GM19035 (cell line): ENCODE measurements around the gene LRP8.

ENCODE experiments used
- ATAC-seq: cut with Tn5 transposase; IDR thresholded peaks from one replicate; pipeline ENCODE4 v1.9.1; 2021; ENCODE audit not compliant: unreplicated experiment

The LRP8 gene

DNA sequence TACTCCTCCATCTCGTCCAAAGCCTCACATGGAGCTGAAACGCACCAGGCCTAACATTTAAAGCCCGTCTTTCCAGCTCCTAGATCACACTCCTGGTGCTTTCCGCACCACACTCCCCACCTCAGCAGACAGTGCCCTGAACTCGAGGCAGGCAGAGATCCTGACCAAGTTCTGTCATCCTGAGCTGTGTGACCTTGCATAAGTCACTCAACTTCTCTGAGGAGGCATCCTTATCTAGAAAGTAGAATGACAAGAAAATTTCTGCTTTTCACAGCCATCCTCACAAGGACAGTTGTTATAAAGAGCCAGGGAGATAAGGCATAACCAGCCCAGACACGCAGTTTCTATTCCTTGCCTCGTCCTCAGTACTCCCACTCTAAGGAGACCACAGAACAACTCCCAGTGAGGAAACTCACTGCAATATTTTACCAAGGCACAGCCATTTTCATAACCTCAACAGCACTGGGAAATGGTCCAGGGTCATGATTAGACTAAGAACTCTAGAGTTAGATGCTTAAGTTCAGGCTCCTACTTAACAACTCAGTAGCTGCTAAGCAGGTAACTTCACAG, 3.1 kb downstream of the LRP8 start:
- no peak for ATAC-seq

DNA sequence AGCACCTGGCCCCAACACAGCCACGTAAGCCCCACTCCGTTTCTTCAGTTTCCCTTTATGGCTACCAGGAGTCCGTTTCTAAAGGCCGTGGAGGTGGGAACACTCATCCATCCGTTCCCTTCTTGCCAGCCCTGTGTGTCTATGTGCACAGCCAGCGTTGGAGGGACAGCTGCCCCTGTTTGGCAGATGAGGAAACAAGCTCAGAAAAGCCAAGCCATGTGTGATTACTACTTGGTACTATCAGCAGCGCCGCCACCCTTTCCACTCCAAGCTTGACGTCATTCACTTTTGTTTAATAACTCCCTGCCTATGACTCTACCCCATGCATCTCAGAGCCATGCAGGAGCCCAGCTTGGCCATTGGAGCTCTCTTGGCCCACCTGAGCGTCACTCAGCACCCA, 3.5 kb downstream of the LRP8 start:
- ATAC-seq: no peak

DNA sequence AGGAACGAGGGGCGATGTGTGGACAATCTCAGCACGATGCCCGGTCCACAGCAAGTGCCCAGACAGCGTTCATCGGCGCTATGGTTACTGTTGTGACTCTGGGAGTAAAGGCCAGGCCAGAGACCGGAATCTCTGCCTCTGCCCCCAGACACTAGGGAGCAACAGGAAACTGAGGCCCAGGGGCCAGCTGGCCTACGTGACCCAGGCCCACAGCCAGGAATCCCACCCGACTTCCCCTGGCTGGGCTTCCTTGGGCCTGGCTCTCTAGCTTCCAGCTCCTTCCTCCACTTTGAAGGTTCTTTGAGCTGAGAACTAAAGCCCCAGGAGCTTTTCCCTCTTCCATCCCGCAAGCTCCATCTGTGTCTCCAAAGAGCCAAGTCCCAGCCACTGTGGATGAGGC, 4.6 kb downstream of the LRP8 start:
- no peak for ATAC-seq

DNA sequence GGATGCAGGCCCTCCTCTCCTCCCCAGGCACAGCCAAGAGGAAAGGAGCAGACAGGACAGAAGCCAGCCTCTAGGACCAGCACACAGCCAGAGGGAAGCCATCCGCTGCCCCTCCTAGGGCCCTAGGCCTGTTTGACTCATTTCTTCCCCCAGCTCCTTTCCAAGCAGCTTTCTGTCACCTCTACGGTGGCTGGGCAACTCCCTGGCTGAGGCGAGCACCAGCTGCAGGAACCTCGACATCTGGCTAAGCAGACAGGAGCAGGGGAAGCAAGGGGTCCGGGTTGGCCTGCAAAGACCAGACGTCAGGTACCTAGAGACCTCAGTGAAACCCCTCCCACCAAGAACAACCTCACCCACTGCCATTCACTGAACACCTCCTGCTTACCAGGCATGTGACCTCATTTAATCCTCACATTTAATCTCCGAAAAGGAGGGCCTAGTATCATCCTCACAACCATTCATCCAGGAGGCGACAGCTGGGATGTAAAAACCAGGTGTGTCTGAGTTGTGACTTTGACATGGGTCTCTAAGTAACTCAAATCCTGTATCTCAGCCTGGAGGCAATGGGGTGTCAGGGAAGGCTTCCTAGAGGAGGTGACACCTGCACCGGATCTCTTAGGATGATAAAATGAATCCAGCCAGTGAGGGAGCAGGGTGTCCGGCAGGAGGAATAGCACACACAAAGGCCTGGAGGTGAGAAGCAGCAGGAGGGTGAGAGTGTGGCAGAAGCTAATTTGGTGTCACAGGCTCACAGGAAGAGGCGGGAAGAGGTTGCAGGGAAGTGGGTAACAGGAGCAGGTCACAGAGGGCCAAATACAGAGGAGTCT, 5.9 kb downstream of the LRP8 start:
- no peak for ATAC-seq

DNA sequence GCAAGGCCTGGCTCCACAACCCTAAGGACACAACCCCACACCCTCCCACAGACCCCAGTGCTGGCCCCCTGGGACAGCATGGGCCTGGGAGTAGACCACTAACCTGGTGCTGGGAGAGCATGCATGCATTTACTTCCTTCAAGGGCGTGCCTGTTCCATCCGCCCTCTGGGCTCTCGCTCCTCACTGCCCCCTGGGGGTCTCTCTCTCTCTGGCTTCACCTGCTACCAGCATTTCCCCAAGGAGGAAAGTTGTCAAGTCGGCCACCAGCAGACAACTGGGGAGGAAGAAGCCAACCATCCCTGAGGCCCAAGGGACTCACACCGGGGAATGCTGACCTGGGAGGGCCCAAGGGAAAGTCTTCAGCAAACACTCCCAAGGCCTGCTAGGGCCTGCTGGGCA, 6.5 kb downstream of the LRP8 start:
- ATAC-seq: no peak

DNA sequence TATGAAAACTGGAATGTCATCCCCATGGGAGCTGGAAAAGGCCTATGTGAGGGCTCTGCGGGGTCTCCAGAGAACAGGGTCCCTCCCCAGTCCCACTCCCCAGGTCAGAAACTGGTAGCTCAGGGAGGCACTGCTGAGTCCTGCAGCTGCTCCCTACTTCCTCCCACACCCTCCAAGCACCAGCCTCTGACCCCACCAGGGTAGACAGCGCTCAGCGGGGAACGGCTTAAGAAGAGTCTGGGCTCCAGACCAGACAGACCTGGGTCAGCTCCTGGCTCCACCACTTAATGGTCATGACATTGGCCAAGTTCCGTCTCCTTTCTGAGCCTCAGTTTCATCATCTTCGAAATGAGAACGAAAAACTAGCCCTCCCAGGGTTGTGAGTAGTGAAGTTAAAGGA, 7.2 kb downstream of the LRP8 start:
- ATAC-seq: no peak

DNA sequence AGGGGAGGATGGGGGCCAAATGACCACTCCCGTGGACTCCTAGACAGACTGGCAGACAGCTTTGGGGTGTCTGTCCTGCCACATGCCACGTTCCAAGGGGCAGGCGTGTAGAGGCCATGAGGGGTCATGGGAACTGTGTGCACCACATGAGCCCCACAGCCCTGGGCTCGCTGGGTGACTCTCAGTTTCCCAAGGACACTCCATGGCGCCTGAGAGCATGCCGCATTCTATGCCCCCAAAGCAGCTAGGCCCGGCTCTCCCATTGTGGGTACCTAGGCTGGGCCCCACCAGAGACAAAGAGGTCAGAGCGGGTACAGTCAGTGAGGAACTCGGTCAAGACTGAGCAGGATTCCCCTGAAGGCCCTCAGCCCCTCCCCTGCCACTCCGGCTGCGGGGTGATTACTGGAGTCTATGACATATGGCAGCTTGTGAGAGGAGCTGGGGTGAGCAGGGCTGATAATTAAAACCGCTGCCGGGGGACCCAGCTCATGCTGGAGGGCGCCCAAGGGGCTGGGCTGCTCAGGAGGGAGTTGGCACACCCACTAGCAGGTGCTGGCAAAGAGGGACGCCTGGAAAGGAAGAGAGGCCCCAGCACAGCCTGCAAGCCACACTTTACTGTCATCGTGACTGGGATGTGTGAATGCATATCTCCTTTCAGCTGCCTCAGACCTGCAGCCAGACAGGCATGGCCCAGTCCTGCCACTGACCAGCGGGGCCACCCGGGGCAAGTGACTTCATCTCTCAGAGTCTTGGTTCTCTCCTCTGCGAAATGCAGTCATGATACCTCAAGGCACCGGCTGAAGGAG, 8.4 kb downstream of the LRP8 start:
- ATAC-seq: no peak

DNA sequence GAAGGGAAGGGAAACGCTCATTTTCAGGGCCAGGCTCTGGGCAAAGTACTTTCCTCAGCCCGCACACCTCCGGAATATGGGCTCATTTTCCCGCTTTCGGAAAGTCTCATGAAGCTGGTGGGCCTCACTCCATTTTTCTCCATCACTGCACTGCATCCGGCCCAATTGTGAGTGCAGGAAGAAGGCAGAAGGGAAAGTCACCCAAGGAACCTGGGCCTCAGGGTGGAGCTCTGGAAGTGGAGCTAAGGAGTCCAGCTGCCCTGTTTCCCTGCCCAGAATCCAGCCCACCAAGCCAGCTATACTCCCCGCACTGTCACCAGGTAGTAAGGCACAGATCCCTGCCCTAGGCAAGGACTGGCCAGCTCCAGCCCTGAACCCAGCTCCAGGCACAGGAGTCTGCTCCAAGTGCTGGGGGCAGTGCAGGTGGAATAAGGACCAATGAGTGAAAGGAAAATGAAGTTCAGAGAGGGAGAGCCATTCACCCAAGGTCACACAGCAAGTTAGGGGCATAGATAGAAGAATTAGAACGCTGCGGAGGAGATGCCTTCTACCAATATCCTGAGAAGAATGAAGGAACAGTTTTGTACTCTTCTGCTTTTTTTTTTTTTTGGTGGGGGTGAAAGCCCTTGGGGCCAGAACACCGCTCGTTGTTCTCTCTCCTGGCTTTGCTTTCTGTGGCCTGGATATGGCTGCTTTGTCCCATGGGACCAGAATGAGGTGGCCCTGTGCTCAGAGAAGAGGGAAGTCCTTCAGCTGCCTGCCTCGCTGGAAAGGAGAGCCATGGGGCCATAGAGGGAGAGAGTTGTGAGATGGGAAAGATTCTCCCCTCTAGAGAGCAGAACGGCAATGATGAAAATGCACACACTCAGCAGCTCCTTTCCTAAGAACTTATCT, 10.0 kb downstream of the LRP8 start:
- no peak for ATAC-seq

DNA sequence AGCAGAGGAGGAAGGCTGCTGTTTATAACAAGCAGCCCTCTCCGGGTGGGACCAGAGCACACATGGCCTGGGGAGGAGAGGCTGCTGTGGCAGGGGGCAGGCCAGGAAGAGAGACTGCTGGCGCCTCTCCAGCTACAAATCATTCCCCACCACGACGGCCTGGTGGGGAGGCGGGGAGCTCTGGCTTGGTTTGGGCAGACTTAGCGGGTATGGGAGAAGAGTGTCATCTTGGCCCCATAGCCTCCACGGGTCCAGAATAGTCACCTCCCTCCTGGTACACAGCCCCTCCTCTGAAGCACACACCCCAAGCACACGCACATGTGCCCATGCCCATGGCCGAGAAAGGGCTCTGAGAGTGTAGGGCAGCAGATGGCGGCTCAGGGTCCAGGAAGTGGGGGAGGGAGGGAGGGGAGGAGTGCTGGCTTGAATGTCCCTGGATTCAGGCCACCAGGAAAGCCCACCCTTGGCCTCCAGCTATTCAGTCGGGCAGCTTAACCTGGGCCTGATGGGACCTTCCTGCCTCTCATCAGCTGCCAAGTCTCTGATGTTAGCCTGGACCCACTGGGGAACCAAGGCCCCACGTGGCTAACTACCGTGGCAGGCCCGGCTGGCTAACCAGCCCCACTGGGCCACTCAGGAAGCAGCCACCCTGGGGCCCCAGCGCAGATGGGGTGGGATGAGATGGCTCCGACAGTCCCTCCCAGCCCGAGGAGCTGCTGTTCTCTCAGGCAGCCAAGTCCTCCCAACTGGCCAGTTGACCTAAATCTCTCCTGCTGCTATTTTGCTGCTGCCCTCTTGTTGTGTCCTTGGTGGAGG, 10.9 kb downstream of the LRP8 start:
- ATAC-seq: no peak

DNA sequence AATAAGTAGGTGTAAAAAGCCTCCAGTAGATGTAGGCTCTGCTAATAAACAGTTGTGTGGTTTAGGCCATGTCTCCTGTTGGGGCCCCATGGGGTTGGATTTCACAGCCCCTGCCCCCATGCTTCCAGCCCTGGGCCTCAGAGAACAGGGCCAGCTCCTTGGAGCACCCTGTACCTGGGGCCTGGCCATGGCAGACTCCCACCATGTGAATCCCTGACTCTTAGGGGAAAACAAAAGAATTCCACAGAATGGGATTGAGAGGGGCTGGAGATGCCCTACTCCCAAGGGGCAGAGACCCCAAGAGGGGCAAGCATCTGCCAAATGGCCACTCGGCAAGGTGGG, 11.5 kb downstream of the LRP8 start:
- ATAC-seq: no peak

DNA sequence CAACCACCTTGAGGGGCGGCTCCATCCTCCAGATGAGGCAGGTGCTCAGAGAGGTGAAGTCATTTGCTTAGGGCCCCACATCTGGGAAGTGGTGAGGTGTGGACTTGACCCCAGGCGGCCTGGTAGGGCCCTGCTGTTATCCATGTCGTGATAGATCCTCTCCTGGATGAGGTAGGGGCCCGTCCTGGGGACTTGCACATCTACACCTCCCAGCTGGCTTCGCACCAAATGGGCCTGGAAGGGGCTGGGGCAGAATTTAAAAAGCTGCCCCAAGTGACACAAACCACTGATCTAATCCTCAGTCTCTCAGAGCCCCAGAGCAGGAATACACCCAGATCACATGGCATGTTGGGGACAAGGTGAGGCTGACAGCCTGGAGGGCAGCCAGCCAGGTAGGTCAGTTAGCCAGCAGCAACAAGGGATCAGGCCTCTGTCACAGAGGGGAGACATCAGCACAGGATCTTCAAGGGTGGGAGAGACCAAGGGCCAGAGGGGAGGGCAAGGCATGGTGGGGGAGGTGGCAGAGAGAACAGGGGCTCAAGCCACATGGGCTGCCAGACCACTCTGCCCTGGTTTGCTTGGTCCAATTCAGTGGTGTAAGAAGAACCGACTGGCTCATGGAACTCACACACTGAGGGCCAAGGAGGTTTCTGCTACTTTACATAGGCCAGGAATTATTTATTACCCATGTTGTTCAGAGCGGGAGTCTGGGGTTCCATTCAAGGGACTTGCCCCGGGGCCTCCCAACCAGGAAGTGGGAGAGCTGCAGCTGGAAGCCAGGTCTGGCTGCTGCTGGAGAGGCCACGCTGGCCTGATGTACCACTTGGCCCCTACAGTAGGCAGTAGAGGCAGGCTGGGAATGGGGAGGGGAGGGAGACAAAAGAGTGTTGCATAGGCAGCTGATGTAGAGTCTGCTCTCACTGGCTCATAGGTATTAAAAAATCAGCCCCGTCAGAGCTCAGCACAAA, 12.1 kb downstream of the LRP8 start:
- no peak for ATAC-seq

DNA sequence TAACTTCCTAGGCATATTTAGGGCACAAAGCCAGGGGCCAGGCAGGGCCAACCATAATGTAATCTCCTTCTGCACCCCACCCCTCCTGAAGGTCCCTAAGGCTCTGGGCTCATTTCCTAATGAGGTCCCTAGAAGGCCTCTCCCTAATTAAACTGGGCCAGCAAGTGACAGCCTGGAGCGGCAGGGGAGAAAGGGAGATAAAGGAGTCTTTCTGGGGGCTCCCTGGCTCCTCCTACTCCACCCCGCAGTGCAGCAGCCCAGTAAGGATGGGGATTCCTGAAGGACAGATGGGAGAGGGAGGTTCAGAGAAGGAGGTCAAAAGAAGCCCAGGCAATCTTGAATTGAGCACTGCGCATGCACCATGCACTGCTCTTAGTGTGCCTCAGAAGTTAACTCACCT, 12.8 kb downstream of the LRP8 start:
- ATAC-seq: no peak

DNA sequence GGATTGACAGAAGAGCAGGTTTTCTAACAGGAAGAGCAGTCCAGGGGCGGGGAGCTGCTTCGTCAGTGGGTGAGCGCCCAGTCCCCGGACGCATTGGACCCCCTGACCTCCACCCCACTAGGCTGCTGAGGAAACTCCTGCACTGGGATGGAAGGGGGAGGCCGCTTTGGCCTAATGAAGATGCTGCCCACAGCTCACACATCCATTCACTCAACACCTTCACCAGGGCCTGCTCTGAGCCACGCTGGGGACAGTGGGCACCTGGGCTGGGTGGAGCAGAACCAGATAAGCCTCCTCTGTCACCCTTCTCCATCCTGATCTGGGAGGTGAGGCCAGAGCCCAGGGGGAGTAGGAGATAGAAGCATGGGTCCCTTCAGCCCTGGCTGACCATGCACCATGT, 13.3 kb downstream of the LRP8 start:
- no peak for ATAC-seq

DNA sequence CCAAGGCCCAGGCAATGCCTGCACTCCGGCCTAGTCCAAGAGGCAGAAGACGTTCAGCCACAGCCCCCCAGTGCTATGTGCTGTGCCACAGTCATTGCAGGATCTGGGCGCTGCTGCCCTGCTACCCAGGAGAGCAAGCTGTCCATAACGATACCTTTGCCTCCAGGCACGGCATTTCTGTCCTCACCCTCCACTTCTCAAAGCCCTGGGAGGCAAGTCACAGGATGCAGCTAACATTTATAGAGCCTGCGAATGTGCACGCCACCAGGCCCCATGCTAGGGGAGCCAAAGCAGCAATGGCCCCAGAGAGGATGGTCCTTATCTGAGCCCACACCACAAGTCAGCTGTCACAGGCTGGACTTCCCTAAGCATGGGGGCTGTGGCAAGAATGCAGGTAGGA, 13.8 kb downstream of the LRP8 start:
- no peak for ATAC-seq

DNA sequence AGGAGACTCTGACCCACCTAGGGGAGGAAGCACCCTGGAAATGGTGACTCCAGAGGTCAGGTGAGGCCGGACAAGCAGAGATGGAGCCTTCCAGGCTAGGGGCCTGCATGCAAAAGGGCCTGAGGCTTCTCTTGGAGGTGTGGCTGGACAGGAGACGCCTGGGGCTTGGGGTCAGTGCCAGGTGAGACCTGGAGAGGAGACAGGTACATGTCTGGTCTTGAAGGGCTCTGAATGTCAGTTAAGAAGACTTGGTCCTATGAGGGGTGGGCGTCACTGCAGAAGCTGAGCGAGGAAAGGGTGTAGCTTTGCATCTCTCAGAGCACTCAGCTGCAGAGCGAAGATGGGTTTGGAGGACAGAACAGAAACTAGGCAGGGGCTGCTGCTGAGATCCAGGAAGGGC, 14.3 kb downstream of the LRP8 start:
- no peak for ATAC-seq

DNA sequence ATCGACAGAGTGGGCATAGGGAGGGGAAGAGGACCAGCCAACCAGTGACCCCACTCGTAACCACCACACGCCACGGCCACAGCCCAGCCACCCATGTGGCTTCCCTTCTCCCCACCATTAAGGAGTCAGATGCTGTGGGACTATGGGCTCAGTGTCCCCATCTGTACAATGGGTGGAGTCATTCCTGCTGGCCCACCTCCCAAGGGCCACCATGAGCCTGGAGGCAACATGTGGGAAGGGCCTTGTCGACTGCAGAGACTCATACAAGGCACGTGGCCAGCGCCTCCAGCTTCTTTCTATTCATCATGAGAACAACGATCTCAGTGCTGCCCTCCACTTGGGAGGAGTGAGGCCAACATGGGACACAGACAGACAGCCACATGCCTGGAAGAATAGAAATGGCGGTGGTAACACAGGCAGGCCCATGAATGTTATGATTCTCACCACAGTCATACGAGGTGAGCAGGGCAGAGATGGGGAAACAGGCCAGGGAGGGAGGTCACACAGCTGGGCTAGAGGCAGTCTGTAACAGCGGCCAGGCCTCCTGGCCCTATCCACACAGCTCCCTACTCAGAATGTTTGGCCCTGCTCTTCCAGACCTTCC, 16.1 kb downstream of the LRP8 start:
- no peak for ATAC-seq

DNA sequence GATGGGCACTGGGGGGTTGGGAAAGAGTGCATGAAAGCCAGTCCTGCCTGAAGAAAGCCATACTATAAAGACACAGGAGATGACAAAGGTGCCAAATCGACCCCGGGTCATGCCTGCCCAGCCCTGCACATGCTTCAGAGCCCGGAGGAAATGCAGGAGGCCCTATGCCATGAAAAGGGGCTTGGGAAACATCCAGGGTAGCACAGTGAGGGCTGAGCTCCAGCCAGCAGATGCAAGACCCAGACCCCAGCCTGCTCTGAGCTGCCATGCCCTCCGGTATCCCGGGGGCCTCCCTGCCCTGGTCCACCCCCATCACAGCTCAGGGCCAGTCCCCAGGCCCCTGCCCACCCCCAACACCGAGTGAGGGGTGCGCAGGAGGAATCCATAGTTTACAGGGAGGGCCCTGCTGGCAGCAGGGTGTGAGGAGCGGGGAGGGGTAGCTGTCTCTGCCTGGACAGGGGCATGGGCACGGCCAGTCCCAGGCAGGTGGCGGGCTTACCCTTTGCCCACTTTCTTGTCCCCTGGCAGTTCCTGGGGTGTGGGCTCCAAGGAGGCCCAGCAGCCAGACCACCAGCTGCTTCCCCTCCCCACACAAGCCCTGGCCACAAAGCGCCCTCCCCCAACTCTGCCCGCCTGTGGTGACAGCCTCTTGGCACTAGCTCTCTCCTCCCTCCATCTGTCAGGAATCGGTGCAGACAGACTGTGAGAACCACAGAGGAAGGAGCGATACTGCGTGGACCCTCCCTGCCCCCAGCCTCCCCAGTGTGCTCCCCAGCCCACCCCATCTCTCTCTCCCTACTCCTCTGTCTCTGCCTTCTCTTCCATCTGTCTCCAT, 16.8 kb downstream of the LRP8 start:
- no peak for ATAC-seq

DNA sequence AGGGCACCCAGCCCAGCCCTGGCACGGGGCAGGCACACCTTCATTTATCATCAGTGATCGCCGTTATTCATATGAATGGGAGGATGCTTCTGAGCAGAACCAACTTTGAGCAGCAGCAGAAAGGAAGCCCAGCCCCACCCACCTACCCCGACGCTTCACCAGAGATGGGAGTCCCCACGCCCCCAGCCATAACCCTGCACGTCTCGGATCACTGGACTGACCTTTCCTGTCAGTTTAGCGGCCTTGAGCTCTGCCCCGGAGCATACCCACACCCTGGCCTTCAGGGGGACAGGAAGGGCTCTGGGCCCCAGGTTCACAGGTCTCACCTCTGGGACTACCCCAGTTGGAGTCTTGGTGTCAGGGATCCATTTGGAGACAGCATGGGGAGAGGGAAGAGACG, 18.1 kb downstream of the LRP8 start:
- ATAC-seq: no peak
